ENCODE results near the gene EIF2D. TPM values are rescaled to one million over a fixed set of nuclear protein-coding genes. Genes with fewer than 3 reads are reported as not detected.
A peak's percentile ranks its signal among the peaks of the same experiment; 100 is the strongest.

Gene EIF2D
- polyA plus RNA-seq, 3 donors, result 16.4 to 31.6 (median 16.8) TPM

- no peak overlapping the region for H3K4me2 ChIP-seq (replicated peaks; ENCODE audit: extremely low read depth, low read length, poor library complexity, severe bottlenecking)
- H3K27me3 Mint-ChIP-seq (ENCODE audit: low read depth in 3 of 3), result peaks cover 8 to 23% (median 17%) of the 10 kb centered on the region in 3 donors
Observed at GRCh38 chr1:206657751-206658150, 45.5 kb upstream of the EIF2D start.

GRCh38 chr1:206656936-206657335 is 44.7 kb upstream of the EIF2D start:
- WGBS (ENCODE audit: insufficient coverage), result 100% methylated on average over 2 of the region's 3 CpGs
- no peaks in the 10 kb centered on the region for H3K36me3 Mint-ChIP-seq
- H3K27ac ChIP-seq (ENCODE audit: low read depth in 1 of 2, low read length in 2 of 2), result no peak overlapping the region
- H3K9me3 ChIP-seq (replicated peaks in 1 of 2; ENCODE audit: control insufficient read depth in 1 of 2, insufficient read depth in 1 of 2, low read length in 2 of 2), result no peaks in the 10 kb centered on the region
- no peak overlapping the region for H3K9ac ChIP-seq (ENCODE audit: insufficient read depth, low read length, poor library complexity, severe bottlenecking)
- H3K27me3 Mint-ChIP-seq (ENCODE audit: low read depth in 3 of 3), result peaks cover 8 to 20% (median 18%) of the 10 kb centered on the region in 3 donors
- H3K4me3 ChIP-seq (replicated peaks in 1 of 3; ENCODE audit: low read depth in 2 of 3, low read length in 3 of 3), result no peak overlapping the region
- peaks cover 10 to 21% of the 10 kb centered on the region in 2 donors for H3K4me1 ChIP-seq (ENCODE audit: control insufficient read depth in 1 of 2, insufficient read depth in 2 of 2, low read length in 2 of 2)
- no peak overlapping the region for H3K4me2 ChIP-seq (replicated peaks; ENCODE audit: extremely low read depth, low read length, poor library complexity, severe bottlenecking)
- H4K20me1 ChIP-seq (ENCODE audit: insufficient read depth, low read length), result no peaks in the 10 kb centered on the region
- no peak for DNase-seq
- TF ChIP-seq, protein P1, sequence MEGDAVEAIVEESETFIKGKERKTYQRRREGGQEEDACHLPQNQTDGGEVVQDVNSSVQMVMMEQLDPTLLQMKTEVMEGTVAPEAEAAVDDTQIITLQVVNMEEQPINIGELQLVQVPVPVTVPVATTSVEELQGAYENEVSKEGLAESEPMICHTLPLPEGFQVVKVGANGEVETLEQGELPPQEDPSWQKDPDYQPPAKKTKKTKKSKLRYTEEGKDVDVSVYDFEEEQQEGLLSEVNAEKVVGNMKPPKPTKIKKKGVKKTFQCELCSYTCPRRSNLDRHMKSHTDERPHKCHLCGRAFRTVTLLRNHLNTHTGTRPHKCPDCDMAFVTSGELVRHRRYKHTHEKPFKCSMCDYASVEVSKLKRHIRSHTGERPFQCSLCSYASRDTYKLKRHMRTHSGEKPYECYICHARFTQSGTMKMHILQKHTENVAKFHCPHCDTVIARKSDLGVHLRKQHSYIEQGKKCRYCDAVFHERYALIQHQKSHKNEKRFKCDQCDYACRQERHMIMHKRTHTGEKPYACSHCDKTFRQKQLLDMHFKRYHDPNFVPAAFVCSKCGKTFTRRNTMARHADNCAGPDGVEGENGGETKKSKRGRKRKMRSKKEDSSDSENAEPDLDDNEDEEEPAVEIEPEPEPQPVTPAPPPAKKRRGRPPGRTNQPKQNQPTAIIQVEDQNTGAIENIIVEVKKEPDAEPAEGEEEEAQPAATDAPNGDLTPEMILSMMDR (IDR thresholded peaks at IDR 0.05), result no peak
- no peak overlapping the region for H3K4me3 Mint-ChIP-seq
- no peaks in the 10 kb centered on the region for H3K36me3 ChIP-seq (replicated peaks in 1 of 2; ENCODE audit: control insufficient read depth in 1 of 2, insufficient read depth in 2 of 2, low read length in 2 of 2)
- no peak overlapping the region for H2AFZ ChIP-seq (ENCODE audit: insufficient read depth, low read depth, low read length, poor library complexity, severe bottlenecking)
- H3K4me1 Mint-ChIP-seq, result peaks cover 20% of the 10 kb centered on the region
- H3K27me3 ChIP-seq (ENCODE audit: control insufficient read depth in 2 of 2, insufficient read depth in 2 of 2, low read length in 2 of 2), result peaks cover 0 to 3% of the 10 kb centered on the region in 2 donors
- no peaks in the 10 kb centered on the region for H3K79me2 ChIP-seq (ENCODE audit: insufficient read depth, low read length)
- H3K9me3 Mint-ChIP-seq, result peaks cover 0 to 2% (median 0%) of the 10 kb centered on the region in 7 donors
- intact Hi-C loops (cut with micrococcal nuclease), result loop anchor here in 1 of 2 donors (10.0 kb wide), 1 partner anchor 148 kb away; no protein-coding TSS in a partner anchor
- no peak overlapping the region for H3K27ac Mint-ChIP-seq

More at GRCh38 chr1:206657751-206658150, 45.5 kb upstream of the EIF2D start:
- Histone ChIP-seq H4K20me1 (ENCODE audit: insufficient read depth, low read length) (peaks cover under 1% of the 10 kb centered on the region), H3K4me1 (ENCODE audit: control insufficient read depth in 1 of 2, insufficient read depth in 2 of 2, low read length in 2 of 2) (peaks cover 13 to 24% of the 10 kb centered on the region in 2 donors), H3K9me3 (replicated peaks in 1 of 2; ENCODE audit: control insufficient read depth in 1 of 2, insufficient read depth in 1 of 2, low read length in 2 of 2) (no peaks in the 10 kb centered on the region), H3K79me2 (ENCODE audit: insufficient read depth, low read length) (no peaks in the 10 kb centered on the region), H2AFZ (ENCODE audit: insufficient read depth, low read depth, low read length, poor library complexity, severe bottlenecking) (no peak overlapping the region), H3K36me3 (replicated peaks in 1 of 2; ENCODE audit: control insufficient read depth in 1 of 2, insufficient read depth in 2 of 2, low read length in 2 of 2) (no peaks in the 10 kb centered on the region), H3K27ac (ENCODE audit: low read depth in 1 of 2, low read length in 2 of 2) (no peak overlapping the region), H3K9ac (ENCODE audit: insufficient read depth, low read length, poor library complexity, severe bottlenecking) (no peak overlapping the region), H3K27me3 (ENCODE audit: control insufficient read depth in 2 of 2, insufficient read depth in 2 of 2, low read length in 2 of 2) (peaks cover 0 to 3% of the 10 kb centered on the region in 2 donors), H3K4me3 (replicated peaks in 1 of 3; ENCODE audit: low read depth in 2 of 3, low read length in 3 of 3) (no peak overlapping the region)
- Mint-ChIP-seq H3K36me3 (no peaks in the 10 kb centered on the region), H3K4me1 (peaks cover 19% of the 10 kb centered on the region), H3K4me3 (peak overlapping the region in 1 of 2 donors; percentile 62), H3K9me3 (peaks cover 0 to 2% (median 0%) of the 10 kb centered on the region in 7 donors), H3K27ac (no peak overlapping the region)
- TF ChIP-seq, protein P1 (IDR thresholded peaks at IDR 0.05), result no peak
- no peak for DNase-seq
- intact Hi-C loops (cut with micrococcal nuclease), result loop anchor here in 1 of 2 donors (10.0 kb wide), 1 partner anchor 147 kb away; no protein-coding TSS in a partner anchor
- 18% methylated on average over 4 of the region's 6 CpGs for WGBS (ENCODE audit: insufficient coverage)
